HepG2 (cell line): ENCODE results near the gene MCM8. TPM values are rescaled to one million over a fixed set of nuclear protein-coding genes. Genes with fewer than 3 reads are reported as not detected.
A peak's percentile ranks its signal among the peaks of the same experiment; 100 is the strongest.

Experiments used
- CHD2 ChIP-seq: IDR thresholded peaks from 2 replicates; pipeline ENCODE4 v1.6.1; 2011; ENCODE audit warnings: low read depth, low read length, improper control_type of control experiment
- CREB1 ChIP-seq, 2 experiments: fragments of 450-650 bp in 1 of 2; IDR thresholded peaks; 2 replicates each; pipeline ENCODE4 v1.6.1; 2016 to 2017; ENCODE audit warnings: control low read depth in 1 of 2, mild to moderate bottlenecking in 1 of 2, missing compliant biosample characterization in 1 of 2, missing genetic modification characterization in 1 of 2
- CREB3 ChIP-seq: sonication (generic); formaldehyde crosslinking; IDR thresholded peaks from 2 replicates; pipeline ENCODE4 v1.5.0; 2020; ENCODE audit warnings: missing genetic modification reagents
- DR1 ChIP-seq: sonication (generic); formaldehyde crosslinking; IDR thresholded peaks from 2 replicates; pipeline ENCODE4 v1.8.0; 2021; ENCODE audit warnings: mild to moderate bottlenecking, missing genetic modification reagents, inconsistent platforms
- HOXA7 ChIP-seq: sonication (generic); formaldehyde crosslinking; IDR thresholded peaks from 2 replicates; pipeline ENCODE4 v1.8.1; 2022; ENCODE audit warnings: mild to moderate bottlenecking, missing genetic modification reagents, moderate library complexity
- MTF2 ChIP-seq: sonication (generic); formaldehyde crosslinking; IDR thresholded peaks from 2 replicates; pipeline ENCODE4 v1.5.0; 2020; ENCODE audit warnings: missing genetic modification reagents, borderline replicate concordance
- PLRG1 ChIP-seq: fragments of 450-650 bp; conservative IDR thresholded peaks from 2 replicates; pipeline ENCODE4 v1.6.1; 2016
- POLR2AphosphoS5 ChIP-seq: IDR thresholded peaks from 2 replicates; pipeline ENCODE4 v1.6.1; 2012; ENCODE audit warnings: low read depth, low read length
- RFXANK ChIP-seq: IDR thresholded peaks from 2 replicates; pipeline ENCODE4 v1.6.1; 2016
- SKI ChIP-seq: fragments of 450-650 bp; IDR thresholded peaks from one replicate; pipeline ENCODE4 v1.6.1; 2018; ENCODE audit warnings: mild to moderate bottlenecking; ENCODE audit not compliant: partially characterized antibody
- SMC3 ChIP-seq: IDR thresholded peaks from 2 replicates; pipeline ENCODE4 v1.6.1; 2011; ENCODE audit warnings: low read length, improper control_type of control experiment
- TCF12 ChIP-seq, 2 experiments: fragments of 450-650 bp in 1 of 2; sonication (generic) in 1 of 2; formaldehyde crosslinking in 1 of 2; IDR thresholded peaks; 2 replicates each; pipeline versions ENCODE4 v1.6.1 to v1.8.0; 2017 to 2022; ENCODE audit warnings: antibody characterized with exemption in 1 of 2, mild to moderate bottlenecking in 1 of 2, missing genetic modification reagents in 1 of 2, moderate library complexity in 1 of 2
- TSC22D2 ChIP-seq: sonication (generic); formaldehyde crosslinking; IDR thresholded peaks from 2 replicates; pipeline ENCODE4 v1.5.1; 2020; ENCODE audit warnings: missing genetic modification reagents, mild to moderate bottlenecking, borderline replicate concordance
- ZBTB26 ChIP-seq: IDR thresholded peaks from 2 replicates; pipeline ENCODE4 v1.6.1; 2016; ENCODE audit warnings: missing compliant biosample characterization, missing genetic modification reagents, borderline replicate concordance
- ZNF180 ChIP-seq: sonication (generic); formaldehyde crosslinking; IDR thresholded peaks from 2 replicates; pipeline ENCODE4 v1.4.0; 2020; ENCODE audit warnings: low read depth, missing genetic modification reagents, borderline replicate concordance
- ZNF24 ChIP-seq: fragments of 450-650 bp; IDR thresholded peaks from 2 replicates; pipeline ENCODE4 v1.6.1; 2017; ENCODE audit warnings: antibody characterized with exemption, mild to moderate bottlenecking
- ZNF605 ChIP-seq: sonication (generic); formaldehyde crosslinking; IDR thresholded peaks from 2 replicates; pipeline ENCODE4 v1.8.0; 2022; ENCODE audit warnings: mild to moderate bottlenecking, missing genetic modification reagents
- ZNF646 ChIP-seq: sonication (generic); formaldehyde crosslinking; IDR thresholded peaks from 2 replicates; pipeline ENCODE4 v1.9.0; 2021; ENCODE audit warnings: mild to moderate bottlenecking, missing genetic modification reagents
- polyA plus RNA-seq, 8 experiments: library from polyadenylated mRNA; depleted of rRNA in 3 of 8; stranded (reverse) in 7 of 8; unstranded in 1 of 8; fragments of >200 nt; fragmentation: Illumina TruSeq in 4 of 8; extraction: Trizol in 4 of 8; gene quantifications; 2 replicates each; pipeline versions ENCODE4 v1.2.1 to v1.2.3, GENCODE V29; 2011 to 2016; ENCODE audit warnings: low read depth in 4 of 8, missing spikeins in 1 of 8, mixed read lengths in 1 of 8; ENCODE audit not compliant: insufficient read depth in 1 of 8
- total RNA-seq, 5 experiments: library from RNA; depleted of rRNA; stranded (reverse); fragments of >200 nt; fragmentation: Illumina TruSeq; extraction: Trizol; gene quantifications; 2 replicates each; pipeline ENCODE4 v1.2.3, GENCODE V29; 2016; ENCODE audit warnings: low read depth in 1 of 5

The MCM8 gene
- total and polyA plus RNA-seq, 2 of the 13 experiments (the other 11 are each of a cell fraction or from before 2014, with no cell fraction given), result 11.5 to 59.3 TPM

- TF ChIP-seq ZNF24, result peak; percentile 68
- peak; percentile 100 for TF ChIP-seq SKI
- TF ChIP-seq HOXA7 (CRISPR knock-in tag), result no peak
- TF ChIP-seq ZNF180 (CRISPR knock-in tag), result no peak
- no peak for TF ChIP-seq CREB3
- TF ChIP-seq SMC3, result no peak; the same call in 1 of the 2 replicates
- TF ChIP-seq ZBTB26 (CRISPR knock-in tag), result no peak
- no peak for TF ChIP-seq TSC22D2 (CRISPR knock-in tag)
- TF ChIP-seq POLR2AphosphoS5, result peak; percentile 61; the same call in 1 of the 2 replicates
- no peak for TF ChIP-seq ZNF646
- TF ChIP-seq PLRG1, result no peak
- peak; percentile 70; the same call in 1 of the 2 replicates for TF ChIP-seq MTF2
- no peak for TF ChIP-seq CHD2
- TF ChIP-seq TCF12 (IDR thresholded peaks at IDR 0.05), result no peak
- TF ChIP-seq TCF12 (CRISPR knock-in tag; IDR thresholded peaks at IDR 0.05), result no peak; the same call in 1 of the 2 replicates
- no peak for TF ChIP-seq CREB1 (IDR thresholded peaks at IDR 0.05)
- TF ChIP-seq CREB1 (CRISPR knock-in tag; IDR thresholded peaks at IDR 0.05), result peak; percentile 77
- TF ChIP-seq DR1 (CRISPR knock-in tag), result no peak
- no peak for TF ChIP-seq ZNF605
- peak; percentile 54; the same call in 1 of the 2 replicates for TF ChIP-seq RFXANK (CRISPR knock-in tag)
These were observed 57.2 kb downstream of the MCM8 start (continued) for GRCh38 chr20:6007529-6008103.
